ENCODE measurements around the gene PTEN. TPM values are rescaled to one million over a fixed set of nuclear protein-coding genes. Genes with fewer than 3 reads are reported as not detected.

The PTEN gene
- total and polyA plus RNA-seq, 2 experiments from 2014 or later = 20.8 to 64.0 TPM

DNA sequence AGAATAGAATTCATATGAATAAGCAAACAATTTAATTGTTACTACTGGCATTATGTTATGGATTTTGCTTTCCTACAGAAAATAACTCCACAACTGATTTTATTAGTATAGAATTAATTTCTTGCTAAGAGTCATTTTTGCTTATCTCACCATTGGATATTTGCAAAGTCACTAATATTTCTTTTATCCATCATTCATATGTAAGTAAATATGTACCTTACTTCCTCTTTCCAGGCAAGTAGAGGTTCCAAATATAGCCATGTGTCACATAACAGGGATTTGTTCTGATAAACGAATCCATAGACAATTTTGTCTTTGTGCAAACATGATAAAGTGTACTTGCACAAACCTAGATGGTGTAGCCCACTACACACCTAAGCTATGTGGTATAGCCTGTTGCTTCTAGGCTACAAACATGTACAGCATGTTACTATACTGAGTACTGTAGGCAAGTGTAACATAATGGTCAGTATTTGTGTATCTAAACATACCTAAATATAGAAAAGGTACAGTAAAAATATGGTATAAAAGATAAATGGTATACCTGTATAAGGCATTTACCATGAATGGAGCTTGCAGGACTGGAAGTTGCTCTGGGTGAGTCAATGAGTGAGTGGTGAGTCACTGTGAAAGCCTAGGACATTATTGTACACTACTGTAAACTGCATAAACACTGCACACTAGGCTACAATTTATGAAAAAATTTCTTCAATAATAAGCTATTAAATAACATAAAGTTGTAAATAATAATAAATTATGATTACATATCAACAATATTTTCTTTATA, 18.4 kb upstream of the PTEN start:
- Histone ChIP-seq H3K4me1 (ENCODE audit: insufficient read depth) (0 out of 2 replicates have a peak, but pooled peaks cover under 1% of the 10 kb centered on the region), H3K4me2 (no peak overlapping the region), H3F3A (replicated peaks; ENCODE audit: low read depth) (no peaks in the 10 kb centered on the region), H3K9me2 (ENCODE audit: insufficient read depth) (no peaks in the 10 kb centered on the region), H3K27ac (ENCODE audit: low read depth) (no peak overlapping the region), H2AFZ (no peak overlapping the region), H3K27me3 (ENCODE audit: insufficient read depth) (no peaks in the 10 kb centered on the region), H3K36me3 (ENCODE audit: insufficient read depth) (no peaks in the 10 kb centered on the region), H3K4me3 (no peak overlapping the region), H4K20me1 (replicated peaks; ENCODE audit: insufficient read depth) (no peaks in the 10 kb centered on the region), H3K79me2 (replicated peaks; ENCODE audit: insufficient read depth) (no peaks in the 10 kb centered on the region)
- Mint-ChIP-seq H3K27me3 (ENCODE audit: insufficient read depth, low read depth, poor library complexity) (no peaks in the 10 kb centered on the region), H3K4me1 (peaks cover under 1% of the 10 kb centered on the region), H3K4me3 (no peak overlapping the region), H3K36me3 (ENCODE audit: low read depth) (no peaks in the 10 kb centered on the region), H3K9me3 (no peaks in the 10 kb centered on the region), H3K27ac (no peak overlapping the region)
- no peak for ATAC-seq
- no peak for DNase-seq (ENCODE audit: low spot score)
- TF ChIP-seq ZNF331 (CRISPR knock-in tag; IDR thresholded peaks at IDR 0.05; ENCODE audit: low read depth) (no peak), CREB1 (CRISPR knock-in tag; IDR thresholded peaks at IDR 0.05; ENCODE audit: low read depth) (no peak), EZH2 (IDR thresholded peaks at IDR 0.05; ENCODE audit: low read depth, unreplicated experiment) (no peak), NANOG (IDR thresholded peaks at IDR 0.05; ENCODE audit: borderline replicate concordance) (no peak)

DNA sequence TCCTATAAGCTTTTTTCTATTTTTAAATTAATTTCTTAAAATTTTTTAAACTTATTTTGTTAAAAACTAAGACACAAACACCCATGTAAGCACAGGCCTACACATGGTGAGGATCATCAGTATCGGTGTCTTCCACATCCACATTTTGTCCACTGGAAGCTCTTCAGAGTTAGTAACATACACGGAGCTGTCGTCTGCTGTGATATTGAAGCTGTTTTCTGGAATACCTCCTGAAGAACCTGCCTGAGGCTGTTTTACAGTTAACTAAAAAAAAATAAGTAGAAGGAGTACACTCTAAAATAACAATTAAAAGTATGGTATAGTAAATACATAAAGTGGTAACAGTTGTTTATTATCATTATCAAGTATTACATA, 17.8 kb upstream of the PTEN start:
- H3K27ac ChIP-seq (ENCODE audit: low read depth) = no peak overlapping the region
- H3K36me3 Mint-ChIP-seq (ENCODE audit: low read depth) = no peaks in the 10 kb centered on the region

DNA sequence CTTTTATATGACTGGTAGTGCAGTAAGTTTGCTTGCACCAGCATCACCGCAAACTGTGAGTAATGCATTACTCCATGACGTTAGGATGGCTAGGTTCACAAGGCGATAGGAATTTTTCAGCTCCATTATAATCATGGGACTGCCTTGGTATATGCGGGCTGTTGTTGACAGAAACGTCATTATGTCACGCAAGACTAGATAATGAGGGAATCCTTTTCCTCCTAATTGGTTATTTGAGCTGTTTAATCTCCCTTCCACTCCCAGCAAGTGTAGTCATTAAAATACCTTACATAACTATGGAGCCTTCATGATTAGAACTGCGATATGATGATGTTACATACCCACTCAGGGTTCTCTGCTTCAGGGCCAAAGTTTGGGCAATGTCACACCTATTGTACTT, 17.4 kb upstream of the PTEN start:
- Histone ChIP-seq H3K9me2 (ENCODE audit: insufficient read depth) (no peaks in the 10 kb centered on the region), H3K36me3 (ENCODE audit: insufficient read depth) (no peaks in the 10 kb centered on the region), H3F3A (replicated peaks; ENCODE audit: low read depth) (no peaks in the 10 kb centered on the region), H3K4me3 (no peak overlapping the region), H2AFZ (no peak overlapping the region), H3K4me1 (ENCODE audit: insufficient read depth) (0 out of 2 replicates have a peak, but pooled peaks cover 8% of the 10 kb centered on the region), H4K20me1 (replicated peaks; ENCODE audit: insufficient read depth) (no peaks in the 10 kb centered on the region), H3K4me2 (no peak overlapping the region), H3K27ac (ENCODE audit: low read depth) (no peak overlapping the region), H3K27me3 (ENCODE audit: insufficient read depth) (no peaks in the 10 kb centered on the region), H3K79me2 (replicated peaks; ENCODE audit: insufficient read depth) (no peaks in the 10 kb centered on the region)
- TF ChIP-seq, protein P1, sequence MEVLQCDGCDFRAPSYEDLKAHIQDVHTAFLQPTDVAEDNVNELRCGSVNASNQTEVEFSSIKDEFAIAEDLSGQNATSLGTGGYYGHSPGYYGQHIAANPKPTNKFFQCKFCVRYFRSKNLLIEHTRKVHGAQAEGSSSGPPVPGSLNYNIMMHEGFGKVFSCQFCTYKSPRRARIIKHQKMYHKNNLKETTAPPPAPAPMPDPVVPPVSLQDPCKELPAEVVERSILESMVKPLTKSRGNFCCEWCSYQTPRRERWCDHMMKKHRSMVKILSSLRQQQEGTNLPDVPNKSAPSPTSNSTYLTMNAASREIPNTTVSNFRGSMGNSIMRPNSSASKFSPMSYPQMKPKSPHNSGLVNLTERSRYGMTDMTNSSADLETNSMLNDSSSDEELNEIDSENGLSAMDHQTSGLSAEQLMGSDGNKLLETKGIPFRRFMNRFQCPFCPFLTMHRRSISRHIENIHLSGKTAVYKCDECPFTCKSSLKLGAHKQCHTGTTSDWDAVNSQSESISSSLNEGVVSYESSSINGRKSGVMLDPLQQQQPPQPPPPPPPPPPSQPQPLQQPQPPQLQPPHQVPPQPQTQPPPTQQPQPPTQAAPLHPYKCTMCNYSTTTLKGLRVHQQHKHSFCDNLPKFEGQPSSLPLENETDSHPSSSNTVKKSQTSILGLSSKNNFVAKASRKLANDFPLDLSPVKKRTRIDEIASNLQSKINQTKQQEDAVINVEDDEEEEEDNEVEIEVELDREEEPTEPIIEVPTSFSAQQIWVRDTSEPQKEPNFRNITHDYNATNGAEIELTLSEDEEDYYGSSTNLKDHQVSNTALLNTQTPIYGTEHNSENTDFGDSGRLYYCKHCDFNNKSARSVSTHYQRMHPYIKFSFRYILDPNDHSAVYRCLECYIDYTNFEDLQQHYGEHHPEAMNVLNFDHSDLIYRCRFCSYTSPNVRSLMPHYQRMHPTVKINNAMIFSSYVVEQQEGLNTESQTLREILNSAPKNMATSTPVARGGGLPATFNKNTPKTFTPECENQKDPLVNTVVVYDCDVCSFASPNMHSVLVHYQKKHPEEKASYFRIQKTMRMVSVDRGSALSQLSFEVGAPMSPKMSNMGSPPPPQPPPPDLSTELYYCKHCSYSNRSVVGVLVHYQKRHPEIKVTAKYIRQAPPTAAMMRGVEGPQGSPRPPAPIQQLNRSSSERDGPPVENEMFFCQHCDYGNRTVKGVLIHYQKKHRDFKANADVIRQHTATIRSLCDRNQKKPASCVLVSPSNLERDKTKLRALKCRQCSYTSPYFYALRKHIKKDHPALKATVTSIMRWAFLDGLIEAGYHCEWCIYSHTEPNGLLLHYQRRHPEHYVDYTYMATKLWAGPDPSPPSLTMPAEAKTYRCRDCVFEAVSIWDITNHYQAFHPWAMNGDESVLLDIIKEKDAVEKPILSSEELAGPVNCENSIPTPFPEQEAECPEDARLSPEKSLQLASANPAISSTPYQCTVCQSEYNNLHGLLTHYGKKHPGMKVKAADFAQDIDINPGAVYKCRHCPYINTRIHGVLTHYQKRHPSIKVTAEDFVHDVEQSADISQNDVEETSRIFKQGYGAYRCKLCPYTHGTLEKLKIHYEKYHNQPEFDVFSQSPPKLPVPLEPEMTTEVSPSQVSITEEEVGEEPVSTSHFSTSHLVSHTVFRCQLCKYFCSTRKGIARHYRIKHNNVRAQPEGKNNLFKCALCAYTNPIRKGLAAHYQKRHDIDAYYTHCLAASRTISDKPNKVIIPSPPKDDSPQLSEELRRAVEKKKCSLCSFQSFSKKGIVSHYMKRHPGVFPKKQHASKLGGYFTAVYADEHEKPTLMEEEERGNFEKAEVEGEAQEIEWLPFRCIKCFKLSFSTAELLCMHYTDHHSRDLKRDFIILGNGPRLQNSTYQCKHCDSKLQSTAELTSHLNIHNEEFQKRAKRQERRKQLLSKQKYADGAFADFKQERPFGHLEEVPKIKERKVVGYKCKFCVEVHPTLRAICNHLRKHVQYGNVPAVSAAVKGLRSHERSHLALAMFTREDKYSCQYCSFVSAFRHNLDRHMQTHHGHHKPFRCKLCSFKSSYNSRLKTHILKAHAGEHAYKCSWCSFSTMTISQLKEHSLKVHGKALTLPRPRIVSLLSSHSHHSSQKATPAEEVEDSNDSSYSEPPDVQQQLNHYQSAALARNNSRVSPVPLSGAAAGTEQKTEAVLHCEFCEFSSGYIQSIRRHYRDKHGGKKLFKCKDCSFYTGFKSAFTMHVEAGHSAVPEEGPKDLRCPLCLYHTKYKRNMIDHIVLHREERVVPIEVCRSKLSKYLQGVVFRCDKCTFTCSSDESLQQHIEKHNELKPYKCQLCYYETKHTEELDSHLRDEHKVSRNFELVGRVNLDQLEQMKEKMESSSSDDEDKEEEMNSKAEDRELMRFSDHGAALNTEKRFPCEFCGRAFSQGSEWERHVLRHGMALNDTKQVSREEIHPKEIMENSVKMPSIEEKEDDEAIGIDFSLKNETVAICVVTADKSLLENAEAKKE (CRISPR knock-in tag; IDR thresholded peaks at IDR 0.05) = no peak
- no peak for TF ChIP-seq ZNF114 (CRISPR knock-in tag; IDR thresholded peaks at IDR 0.05)
- no peak for TF ChIP-seq EZH2 (IDR thresholded peaks at IDR 0.05; ENCODE audit: low read depth, unreplicated experiment)
- no peak for TF ChIP-seq NANOG (IDR thresholded peaks at IDR 0.05; ENCODE audit: borderline replicate concordance)
- Mint-ChIP-seq H3K27me3 (ENCODE audit: insufficient read depth, low read depth, poor library complexity) (no peaks in the 10 kb centered on the region), H3K4me1 (peaks cover 11% of the 10 kb centered on the region), H3K27ac (no peak overlapping the region), H3K4me3 (no peak overlapping the region), H3K9me3 (no peaks in the 10 kb centered on the region), H3K36me3 (ENCODE audit: low read depth) (no peaks in the 10 kb centered on the region)
- DNase-seq (ENCODE audit: low spot score) (no peak), ATAC-seq (no peak)

More for the DNA sequence above, 17.8 kb upstream of the PTEN start:
- H3K4me3 ChIP-seq = no peak overlapping the region
- H3K4me1 ChIP-seq (ENCODE audit: insufficient read depth) = 0 out of 2 replicates have a peak, but pooled peaks cover 6% of the 10 kb centered on the region
- H3K27ac Mint-ChIP-seq = no peak overlapping the region
- H4K20me1 ChIP-seq (replicated peaks; ENCODE audit: insufficient read depth) = no peaks in the 10 kb centered on the region
- H2AFZ ChIP-seq = no peak overlapping the region
- H3K27me3 Mint-ChIP-seq (ENCODE audit: insufficient read depth, low read depth, poor library complexity) = no peaks in the 10 kb centered on the region
- H3K4me3 Mint-ChIP-seq = no peak overlapping the region
- DNase-seq (ENCODE audit: low spot score) (no peak), ATAC-seq (no peak)
- no peaks in the 10 kb centered on the region for H3F3A ChIP-seq (replicated peaks; ENCODE audit: low read depth)
- H3K4me2 ChIP-seq = no peak overlapping the region
- no peak for TF ChIP-seq EZH2phosphoT487 (IDR thresholded peaks at IDR 0.05; ENCODE audit: unreplicated experiment)
- H3K9me2 ChIP-seq (ENCODE audit: insufficient read depth) = no peaks in the 10 kb centered on the region
- no peaks in the 10 kb centered on the region for H3K9me3 Mint-ChIP-seq
- peaks cover 7% of the 10 kb centered on the region for H3K4me1 Mint-ChIP-seq
- no peaks in the 10 kb centered on the region for H3K36me3 ChIP-seq (ENCODE audit: insufficient read depth)
- no peaks in the 10 kb centered on the region for H3K27me3 ChIP-seq (ENCODE audit: insufficient read depth)
- H3K79me2 ChIP-seq (replicated peaks; ENCODE audit: insufficient read depth) = no peaks in the 10 kb centered on the region

Data from GM23338 (cell line).